HTR-8/SVneo (cell line): Measurements from ENCODE around the gene SMARCD1.
"Not testable (repeated sequence)": the region's sequence is repeated elsewhere in the genome, so short reads cannot be mapped to it uniquely, and the experiment has no call there.

Source experiments
- DNase-seq: peaks from one replicate; pipeline ENCODE4 v3.0.0; 2011; ENCODE audit warnings: low spot score, mixed read lengths; ENCODE audit not compliant: insufficient read length
- FAIRE-seq: peaks from 2 replicates; lab custom pipeline; 2011; peaks lifted over from hg19 to GRCh38; lab: Jason Lieb, UNC

SMARCD1 gene

DNA sequence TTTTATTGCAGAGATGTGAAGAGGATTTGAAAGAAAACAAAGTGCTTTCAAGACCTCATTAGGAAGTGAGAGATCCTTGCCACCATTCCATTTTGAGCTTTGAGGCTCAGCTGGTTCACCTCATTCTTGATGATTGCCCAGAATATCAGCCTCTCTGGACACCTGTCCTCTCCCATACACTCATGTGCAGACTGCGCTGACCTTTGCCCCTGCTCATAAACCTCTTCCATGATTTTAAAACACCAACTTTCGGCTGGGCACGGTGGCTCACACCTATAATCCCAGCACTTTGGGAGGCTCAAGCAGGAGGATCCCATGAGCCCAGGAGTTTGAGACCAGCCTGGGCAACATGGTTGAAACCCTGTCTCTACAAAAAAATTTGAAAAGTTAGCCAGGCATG, 35.8 kb downstream of the SMARCD1 start:
- FAIRE-seq (no peak), DNase-seq (no peak)

DNA sequence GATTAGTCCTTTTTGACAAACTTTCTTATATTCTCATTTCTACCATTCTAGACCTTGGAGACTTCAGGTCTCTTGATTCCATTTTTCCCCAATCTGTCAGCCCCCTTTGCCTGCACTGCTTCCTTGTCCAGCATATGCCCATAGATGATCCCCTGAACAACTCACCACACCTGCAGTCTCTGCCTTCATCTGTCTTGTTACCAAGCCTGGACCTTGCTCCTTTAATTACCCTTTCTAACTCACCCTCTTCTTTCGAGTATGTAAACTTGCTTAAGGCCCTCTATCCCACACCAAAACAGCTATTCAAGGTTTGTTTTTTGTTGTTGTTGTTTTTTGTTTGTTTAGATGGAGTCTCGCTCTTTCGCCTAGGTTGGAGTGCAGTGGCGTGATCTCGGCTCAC, 36.5 kb downstream of the SMARCD1 start:
- DNase-seq, result no peak
- FAIRE-seq, result no peak

DNA sequence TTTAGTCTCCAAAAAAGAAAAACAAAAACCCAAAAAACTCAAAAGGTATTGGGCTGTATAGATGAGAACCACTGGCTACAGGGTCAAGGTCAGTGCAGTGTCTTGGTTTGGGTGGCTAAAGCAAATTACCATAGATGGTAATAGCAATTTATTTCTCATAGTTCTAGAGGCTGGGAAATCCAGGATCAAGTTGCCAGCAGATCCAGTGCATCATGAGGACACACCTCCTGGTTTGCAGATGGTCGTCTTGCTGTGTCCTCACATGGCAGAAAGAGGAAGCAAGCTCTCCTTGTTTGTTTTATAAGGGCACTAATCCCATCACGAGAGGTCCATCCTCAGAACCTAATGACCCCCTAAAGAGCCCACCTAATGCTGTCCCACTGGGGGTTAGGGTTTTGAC, 38.1 kb downstream of the SMARCD1 start:
- DNase-seq (no peak), FAIRE-seq (no peak)

DNA sequence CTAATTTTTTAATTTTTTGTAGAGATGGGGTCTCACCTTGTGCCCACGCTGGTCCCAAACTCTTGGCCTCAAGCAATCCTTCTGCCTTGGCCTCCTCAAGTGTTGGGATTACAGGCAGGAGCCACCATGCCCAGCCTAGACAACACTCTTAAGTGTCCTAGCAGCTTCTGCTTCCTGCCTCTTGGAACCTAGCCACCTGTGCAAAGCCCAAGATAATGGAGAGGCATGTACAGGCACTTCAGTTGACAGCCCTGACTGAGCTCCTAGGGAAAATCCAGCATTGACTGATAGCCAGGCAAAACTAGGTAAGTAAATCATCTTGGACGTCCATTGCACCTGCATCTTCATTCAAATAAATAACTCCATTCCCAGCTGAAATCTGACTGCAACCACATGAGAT, 42.4 kb downstream of the SMARCD1 start:
- DNase-seq, result no peak
- FAIRE-seq, result no peak

DNA sequence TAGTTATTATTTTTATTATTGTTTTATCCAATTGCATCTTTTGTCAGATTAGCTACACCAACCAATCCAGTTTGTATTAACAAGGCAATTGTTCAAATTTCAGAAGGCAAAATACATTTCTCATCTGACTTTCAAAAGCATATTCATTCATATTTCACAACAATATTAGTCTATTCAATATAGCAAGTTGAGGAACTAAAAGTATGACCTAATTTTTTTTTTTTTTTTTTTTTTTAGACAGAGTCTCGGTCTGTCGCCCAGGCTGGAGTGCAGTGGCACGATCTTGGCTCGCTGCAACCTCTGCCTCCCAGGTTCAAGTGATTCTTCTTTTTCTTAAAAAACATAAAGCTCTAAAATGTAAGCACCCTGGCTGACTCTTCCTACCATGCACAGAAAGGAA, 44.1 kb downstream of the SMARCD1 start:
- DNase-seq, result no peak
- FAIRE-seq, result no peak

DNA sequence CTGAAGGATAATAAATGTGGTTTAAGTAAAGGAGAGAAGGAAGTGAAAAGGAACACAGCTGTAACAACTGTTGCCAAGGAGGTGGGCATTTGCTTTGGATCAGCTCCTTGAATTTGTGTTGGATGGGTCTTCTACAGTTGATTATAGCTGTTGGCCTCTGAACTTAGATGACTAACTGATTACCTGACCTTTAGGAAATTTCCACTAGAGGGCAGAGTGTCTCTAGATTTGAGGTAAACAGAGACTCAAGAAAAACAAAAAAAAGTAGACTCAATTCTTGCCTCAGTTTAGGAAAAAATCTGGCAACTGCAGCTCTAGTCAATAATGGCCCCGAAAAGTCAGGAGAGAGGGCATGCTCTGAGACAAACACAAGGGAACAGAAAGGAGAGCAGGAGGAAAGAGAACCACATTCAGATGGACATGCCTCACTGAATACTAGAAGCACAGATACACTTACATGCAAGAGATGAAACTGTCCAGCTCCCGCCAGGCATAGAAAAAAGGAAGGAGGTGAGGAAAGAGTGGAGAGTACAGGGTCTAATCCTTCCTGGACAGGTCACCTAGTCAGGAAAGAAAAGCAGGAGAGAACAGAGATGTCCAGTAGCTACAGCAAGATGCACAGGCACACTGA, 47.5 kb downstream of the SMARCD1 start:
- FAIRE-seq (no peak), DNase-seq (peak; percentile 25)

DNA sequence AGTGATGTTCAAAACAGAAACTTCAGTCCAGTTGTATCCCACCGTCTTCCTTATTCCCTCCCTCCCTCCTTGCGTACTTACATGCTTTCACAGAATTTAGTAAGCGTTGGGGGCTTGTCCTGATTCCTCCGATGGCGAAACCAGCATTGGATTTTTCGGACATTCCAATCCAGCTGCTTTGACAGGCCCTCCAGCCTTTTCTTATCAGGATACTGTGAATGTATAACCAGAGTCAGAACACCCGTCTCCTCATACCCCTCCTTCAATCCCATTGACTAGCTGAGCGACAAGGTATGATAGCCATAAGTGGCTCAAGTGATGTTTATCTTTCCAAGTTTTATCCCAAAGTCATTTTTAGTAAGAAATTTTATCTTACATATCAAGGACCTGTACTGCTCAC, 57.9 kb downstream of the SMARCD1 start:
- no peak for FAIRE-seq
- no peak for DNase-seq

DNA sequence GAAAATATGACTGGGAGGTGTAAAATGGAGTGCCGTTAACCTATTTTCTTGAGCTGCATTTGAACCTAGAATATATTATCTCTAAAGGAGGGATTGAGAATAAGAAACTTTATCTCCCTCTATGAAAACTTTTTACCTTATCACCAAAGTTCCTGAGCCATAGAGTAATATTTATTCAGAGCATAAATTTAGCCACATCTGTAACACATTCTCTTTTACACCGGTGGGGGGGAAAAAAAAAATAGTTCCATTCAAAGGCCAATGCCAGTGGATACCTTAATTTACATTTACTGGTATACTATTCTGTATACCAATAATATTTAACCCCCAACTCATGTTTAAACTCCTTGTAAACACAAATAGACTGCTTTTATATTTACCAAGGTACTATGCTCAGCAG, 60.3 kb downstream of the SMARCD1 start:
- FAIRE-seq (no peak), DNase-seq (no peak)

DNA sequence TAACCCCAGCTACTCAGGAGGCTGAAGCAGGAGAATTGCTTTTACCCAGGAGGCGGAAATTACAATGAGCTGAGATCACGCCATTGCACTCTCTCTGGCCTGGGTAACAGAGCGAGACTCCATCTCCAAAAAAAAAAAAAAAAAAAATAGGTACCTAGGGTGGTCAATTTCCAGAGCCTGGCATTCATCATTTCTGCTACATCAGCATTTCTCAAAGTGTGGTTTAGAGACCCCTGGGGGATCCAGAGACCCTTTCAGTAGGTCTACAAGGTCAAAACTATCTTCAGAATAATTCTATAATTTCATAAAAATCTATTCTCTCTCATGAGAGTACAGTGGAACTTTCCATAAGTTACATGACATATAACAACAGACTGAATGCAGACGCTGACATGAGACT, 62.1 kb downstream of the SMARCD1 start:
- FAIRE-seq (no peak), DNase-seq (no peak)

DNA sequence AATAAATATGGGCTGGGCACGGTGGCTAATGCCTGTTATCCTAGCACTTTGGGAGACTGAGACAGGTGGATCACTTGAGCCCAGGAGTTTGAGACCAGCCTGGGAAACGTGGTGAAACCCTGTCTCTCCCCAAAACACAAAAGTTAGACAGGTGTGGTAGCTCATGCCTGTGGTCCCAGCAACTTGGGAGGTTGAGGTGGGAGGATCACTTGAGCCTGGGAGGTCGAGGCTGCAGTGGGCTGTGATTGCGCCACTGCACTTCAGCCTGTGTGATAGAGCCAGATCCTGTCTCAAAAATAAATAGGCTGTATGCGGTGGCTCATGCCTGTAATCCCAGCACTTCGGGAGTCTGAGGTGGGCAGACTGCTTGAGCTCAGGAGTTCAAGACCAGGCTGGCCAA, 62.9 kb downstream of the SMARCD1 start:
- not testable (repeated sequence) for DNase-seq, FAIRE-seq

DNA sequence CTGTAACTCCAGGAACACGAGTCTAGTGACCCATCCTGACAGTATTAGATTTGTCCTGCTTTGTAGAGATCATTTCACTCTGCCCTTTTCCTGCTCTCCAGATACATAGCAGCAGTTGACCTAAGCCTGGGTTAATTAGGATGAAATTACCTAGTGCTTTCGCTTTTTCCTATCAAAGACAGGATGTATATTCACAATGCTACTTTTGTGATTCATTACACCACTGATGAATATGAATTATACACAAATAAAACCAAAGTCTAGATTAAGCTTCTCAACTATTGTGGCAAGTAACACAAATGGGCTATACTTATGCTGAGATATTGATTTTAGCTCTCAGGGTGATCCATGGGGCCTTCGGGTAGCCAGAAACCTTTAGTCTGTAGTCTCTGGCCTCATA, 64.2 kb downstream of the SMARCD1 start:
- FAIRE-seq, result no peak
- no peak for DNase-seq
